HepG2 (cell line): Measurements from ENCODE around the gene C1orf35. TPM values are rescaled to one million over a fixed set of nuclear protein-coding genes. Genes with fewer than 3 reads are reported as not detected.
A peak's percentile ranks its signal among the peaks of the same experiment; 100 is the strongest.

Experiments
- BCLAF1 ChIP-seq: fragments of 450-650 bp; IDR thresholded peaks from 2 replicates; pipeline ENCODE4 v1.6.1; 2017; ENCODE audit warnings: mild to moderate bottlenecking
- DNMT1 ChIP-seq: sonication (generic); formaldehyde crosslinking; IDR thresholded peaks from 2 replicates; pipeline ENCODE4 v1.5.1; 2020; ENCODE audit warnings: mild to moderate bottlenecking, missing genetic modification reagents
- GTF3A ChIP-seq: sonication (generic); formaldehyde crosslinking; conservative IDR thresholded peaks from 2 replicates; pipeline ENCODE4 v1.4.0; 2020; ENCODE audit warnings: mild to moderate bottlenecking, missing genetic modification reagents
- HHEX ChIP-seq: IDR thresholded peaks from 2 replicates; pipeline ENCODE4 v1.6.1; 2016; ENCODE audit warnings: control low read depth
- KDM2A ChIP-seq: sonication (generic); formaldehyde crosslinking; IDR thresholded peaks from 2 replicates; pipeline ENCODE4 v1.4.0; 2020; ENCODE audit warnings: low read depth, missing genetic modification reagents, borderline replicate concordance
- KLF11 ChIP-seq: IDR thresholded peaks from 2 replicates; pipeline ENCODE4 v1.6.1; 2016; ENCODE audit warnings: missing compliant biosample characterization
- NFKB2 ChIP-seq: sonication (generic); formaldehyde crosslinking; IDR thresholded peaks from 2 replicates; pipeline ENCODE4 v1.4.0; 2020; ENCODE audit warnings: missing genetic modification reagents, borderline replicate concordance
- PAWR ChIP-seq: sonication (generic); formaldehyde crosslinking; IDR thresholded peaks from 2 replicates; pipeline ENCODE4 v1.4.0; 2020; ENCODE audit warnings: missing genetic modification reagents, mild to moderate bottlenecking, borderline replicate concordance
- ZBTB33 ChIP-seq: sonication (generic); formaldehyde crosslinking; IDR thresholded peaks from 2 replicates; pipeline ENCODE4 v1.4.0; 2020; ENCODE audit warnings: missing genetic modification reagents
- ZFX ChIP-seq: sonication (generic); formaldehyde crosslinking; IDR thresholded peaks from 2 replicates; pipeline ENCODE4 v1.4.0; 2020; ENCODE audit warnings: mild to moderate bottlenecking, low read depth, missing genetic modification reagents, moderate library complexity
- ZNF616 ChIP-seq: sonication (generic); formaldehyde crosslinking; IDR thresholded peaks from 2 replicates; pipeline ENCODE4 v1.5.0; 2020; ENCODE audit warnings: low read depth, mild to moderate bottlenecking, missing genetic modification reagents
- polyA plus RNA-seq, 8 experiments: library from polyadenylated mRNA; depleted of rRNA in 3 of 8; stranded (reverse) in 7 of 8; unstranded in 1 of 8; fragments of >200 nt; fragmentation: Illumina TruSeq in 4 of 8; extraction: Trizol in 4 of 8; gene quantifications; 2 replicates each; pipeline versions ENCODE4 v1.2.1 to v1.2.3, GENCODE V29; 2011 to 2016; ENCODE audit warnings: low read depth in 4 of 8, missing spikeins in 1 of 8, mixed read lengths in 1 of 8; ENCODE audit not compliant: insufficient read depth in 1 of 8
- total RNA-seq, 5 experiments: library from RNA; depleted of rRNA; stranded (reverse); fragments of >200 nt; fragmentation: Illumina TruSeq; extraction: Trizol; gene quantifications; 2 replicates each; pipeline ENCODE4 v1.2.3, GENCODE V29; 2016; ENCODE audit warnings: low read depth in 1 of 5

The C1orf35 gene
- total and polyA plus RNA-seq, 2 of the 13 experiments (the other 11 are each of a cell fraction or from before 2014, with no cell fraction given): 8.1 to 19.3 TPM

- TF ChIP-seq ZNF616 (peak; percentile 19; the same call in 1 of the 2 replicates), HHEX (CRISPR knock-in tag) (no peak), GTF3A (no peak), NFKB2 (CRISPR knock-in tag) (no peak), KLF11 (CRISPR knock-in tag) (no peak), PAWR (CRISPR knock-in tag) (no peak), KDM2A (CRISPR knock-in tag) (peak; percentile 2; the same call in 1 of the 2 replicates), ZFX (CRISPR knock-in tag) (peak; percentile 53; the same call in 1 of the 2 replicates), DNMT1 (no peak), ZBTB33 (no peak), BCLAF1 (no peak)
Measured at GRCh38 chr1:228081578-228082213, 21.4 kb downstream of the C1orf35 start (continued).
